SK-N-SH (cell line): ENCODE results near the gene STK4. TPM values are rescaled to one million over a fixed set of nuclear protein-coding genes. Genes with fewer than 3 reads are reported as not detected.
A peak's percentile ranks its signal among the peaks of the same experiment; 100 is the strongest.

Source experiments
- CTCF ChIA-PET: fragments of 300-600, 350-600 bp; formaldehyde crosslinking; extraction: SDS; loops from one replicate; lab custom pipeline; 2021; lab: Yijun Ruan, JAX
- POLR2A ChIA-PET: fragments of 350-600 bp; sonication (Branson Sonifier 250); formaldehyde crosslinking; extraction: SDS; loops from one replicate; lab custom pipeline; 2020; ENCODE audit warnings: antibody characterized with exemption, inconsistent platforms; lab: Yijun Ruan, JAX
- DNase-seq: peaks from one replicate; pipeline ENCODE4 v3.0.0; 2012
- H2AFZ ChIP-seq: fragments of 200-600 bp; sonication (generic); 2 replicates; pipeline ENCODE4 v1.8.1; 2016; ENCODE audit warnings: antibody characterized with exemption, mild to moderate bottlenecking, low read depth
- H3F3A ChIP-seq: fragments of 200-600 bp; sonication (generic); replicated peaks from 2 replicates; pipeline ENCODE3; 2016; ENCODE audit warnings: antibody characterized with exemption, mild to moderate bottlenecking; ENCODE audit not compliant: insufficient read depth
- H3K27ac ChIP-seq, 2 experiments: fragments of 200-500 bp in 1 of 2; fragments of 200-600 bp in 1 of 2; sonication (Bioruptor generic) in 1 of 2; sonication (generic), shearing (Covaris generic) in 1 of 2; 2 replicates each; pipeline versions ENCODE4 v1.5.1 to v1.6.1; 2014 to 2016; ENCODE audit warnings: low read depth in 2 of 2, inconsistent platforms in 1 of 2, low read length in 1 of 2, mild to moderate bottlenecking in 1 of 2, mixed read lengths in 1 of 2
- H3K27me3 ChIP-seq: fragments of 200-600 bp; sonication (generic), shearing (Covaris generic); 2 replicates; pipeline ENCODE4 v1.6.1; 2016; ENCODE audit warnings: mixed run types; ENCODE audit not compliant: insufficient read depth
- H3K36me3 ChIP-seq, 2 experiments: fragments of 200-500 bp in 1 of 2; fragments of 200-600 bp in 1 of 2; sonication (Bioruptor generic) in 1 of 2; sonication (generic) in 1 of 2; replicated peaks in 1 of 2; 2 replicates each; pipeline versions ENCODE3 to v1.5.1; 2014 to 2016; ENCODE audit warnings: low read length in 1 of 2, mild to moderate bottlenecking in 1 of 2; ENCODE audit not compliant: insufficient read depth in 2 of 2, control insufficient read depth in 1 of 2
- H3K4me1 ChIP-seq, 2 experiments: fragments of 200-500 bp in 1 of 2; fragments of 200-600 bp in 1 of 2; sonication (Bioruptor generic) in 1 of 2; sonication (generic), shearing (Covaris generic) in 1 of 2; 2 replicates each; pipeline versions ENCODE4 v1.5.1 to v1.6.1; 2014 to 2016; ENCODE audit warnings: low read depth in 1 of 2, low read length in 1 of 2, mixed run types in 1 of 2; ENCODE audit not compliant: insufficient read depth in 2 of 2, control insufficient read depth in 1 of 2
- H3K4me2 ChIP-seq: fragments of 200-600 bp; sonication (generic), shearing (Covaris generic); 2 replicates; pipeline ENCODE4 v1.6.1; 2017; ENCODE audit warnings: mixed run types
- H3K4me3 ChIP-seq, 2 experiments: fragments of 200-500 bp in 1 of 2; fragments of 200-600 bp in 1 of 2; sonication (Bioruptor generic) in 1 of 2; sonication (generic), shearing (Covaris generic) in 1 of 2; 2 replicates each; pipeline versions ENCODE4 v1.5.1 to v1.8.1; 2014 to 2016; ENCODE audit warnings: low read depth in 2 of 2, inconsistent platforms in 1 of 2, low read length in 1 of 2, mild to moderate bottlenecking in 1 of 2, mixed read lengths in 1 of 2, moderate library complexity in 1 of 2
- H3K79me2 ChIP-seq: fragments of 200-600 bp; sonication (generic); 2 replicates; pipeline ENCODE4 v1.8.1; 2017; ENCODE audit warnings: mild to moderate bottlenecking; ENCODE audit not compliant: insufficient read depth
- H3K9ac ChIP-seq: fragments of 200-600 bp; sonication (generic); 2 replicates; pipeline ENCODE4 v1.6.1; 2017; ENCODE audit warnings: mixed run types
- H3K9me2 ChIP-seq: fragments of 200-600 bp; sonication (generic); 2 replicates; pipeline ENCODE4 v1.6.1; 2017; ENCODE audit warnings: mixed run types
- H3K9me3 ChIP-seq: fragments of 200-600 bp; sonication (generic); 2 replicates; pipeline ENCODE4 v1.6.1; 2017; ENCODE audit warnings: mixed run types, mild to moderate bottlenecking, moderate library complexity
- H4K20me1 ChIP-seq: fragments of 200-600 bp; sonication (generic); 2 replicates; pipeline ENCODE4 v1.6.1; 2017; ENCODE audit warnings: mild to moderate bottlenecking, mixed run types; ENCODE audit not compliant: insufficient read depth
- CHD2 ChIP-seq: fragments of 150-350 bp; IDR thresholded peaks from 2 replicates; pipeline ENCODE4 v1.6.1; 2018; ENCODE audit warnings: low read length; ENCODE audit not compliant: partially characterized antibody
- CTCF ChIP-seq: fragments of 200-600 bp; sonication (generic); IDR thresholded peaks from 2 replicates; pipeline ENCODE4 v1.6.1; 2017; ENCODE audit warnings: antibody characterized with exemption, mild to moderate bottlenecking, moderate library complexity
- EP300 ChIP-seq, 2 experiments: IDR thresholded peaks; 2 replicates each; pipeline versions ENCODE4 v1.4.0 to v1.6.1; 2012; ENCODE audit warnings: borderline replicate concordance in 1 of 2, low read depth in 1 of 2, low read length in 1 of 2
- IRF3 ChIP-seq: fragments of 150-350 bp; IDR thresholded peaks from 2 replicates; pipeline ENCODE4 v1.6.1; 2016; ENCODE audit warnings: mild to moderate bottlenecking, low read depth, low read length
- JUND ChIP-seq: IDR thresholded peaks from 2 replicates; pipeline ENCODE4 v1.4.0; 2012
- MAX ChIP-seq: IDR thresholded peaks from 2 replicates; pipeline ENCODE4 v1.4.0; 2012; ENCODE audit warnings: low read depth
- MXI1 ChIP-seq: IDR thresholded peaks from 2 replicates; pipeline ENCODE4 v1.6.1; 2012; ENCODE audit warnings: mild to moderate bottlenecking, low read depth, low read length, improper control_type of control experiment
- POLR2AphosphoS5 ChIP-seq: IDR thresholded peaks from 2 replicates; pipeline ENCODE4 v1.6.1; 2012; ENCODE audit warnings: low read depth, low read length
- REST ChIP-seq: IDR thresholded peaks from 2 replicates; pipeline ENCODE4 v1.6.1; 2012; ENCODE audit warnings: mild to moderate bottlenecking, low read depth, low read length, moderate library complexity
- RXRA ChIP-seq: IDR thresholded peaks from 2 replicates; pipeline ENCODE4 v1.4.0; 2012; ENCODE audit warnings: low read depth, mild to moderate bottlenecking, borderline replicate concordance
- USF2 ChIP-seq: fragments of 150-350 bp; IDR thresholded peaks from 2 replicates; pipeline ENCODE4 v1.6.1; 2017; ENCODE audit warnings: antibody characterized with exemption, low read length, low read depth, borderline replicate concordance
- ZBTB33 ChIP-seq: IDR thresholded peaks from 2 replicates; pipeline ENCODE4 v1.4.0; 2012; ENCODE audit warnings: low read depth, borderline replicate concordance
- WGBS: methylation state at CpG from one replicate; pipeline ENCODE4 v1.1.6; 2017; ENCODE audit warnings: low lambda C conversion rate; 5-methylcytosine and 5-hydroxymethylcytosine counted together
- polyA plus RNA-seq, 3 experiments: library from polyadenylated mRNA; depleted of rRNA; stranded (reverse); fragments of >200 nt; gene quantifications; 2 replicates each; pipeline ENCODE4 v1.2.3, GENCODE V29; 2012

STK4 gene
- polyA plus RNA-seq, 1 of the 3 experiments (the other 2 are of a cell fraction): 11.4 TPM

- Histone ChIP-seq H3K4me1 (peaks cover 18 to 24% of the 10 kb centered on the region in 2 experiments), H2AFZ (no peak overlapping the region), H3K27ac (no peak overlapping the region), H3K27me3 (no peaks in the 10 kb centered on the region), H3K9me3 (no peaks in the 10 kb centered on the region), H3K9ac (no peak overlapping the region), H3F3A (peaks cover 23% of the 10 kb centered on the region), H3K36me3 (peaks cover 30 to 34% of the 10 kb centered on the region in 2 experiments), H3K4me2 (peak overlapping the region; percentile 96), H3K79me2 (peaks cover 51% of the 10 kb centered on the region), H4K20me1 (peaks cover 16% of the 10 kb centered on the region), H3K4me3 (peak overlapping the region in 1 of 2 experiments; percentile 82; a peak in 1 of 4 replicates), H3K9me2 (no peaks in the 10 kb centered on the region)
- no peak for TF ChIP-seq MAX
- no peak for TF ChIP-seq RXRA
- TF ChIP-seq IRF3: no peak
- no peak for TF ChIP-seq EP300 (IDR thresholded peaks at IDR 0.05; ENCODE audit: borderline replicate concordance in 1 of 2, low read depth in 1 of 2, low read length in 1 of 2)
- TF ChIP-seq MXI1: no peak
- no peak for TF ChIP-seq USF2
- TF ChIP-seq REST: no peak
- no peak for TF ChIP-seq CHD2
- no peak for TF ChIP-seq POLR2AphosphoS5
- no peak for TF ChIP-seq CTCF
- no peak for TF ChIP-seq JUND
- no peak for TF ChIP-seq ZBTB33
- DNase-seq: no peak
- WGBS: 96% methylated on average over 8 of the region's 8 CpGs
- ChIA-PET CTCF (interaction anchor here (1.5 to 2.8 kb wide), 2 partner anchors 9 to 16 kb away, joined by 4 to 8 read pairs; no protein-coding TSS in a partner anchor), POLR2A (no interaction called here)
Observed at GRCh38 chr20:44958276-44958675, 8.0 kb upstream of the STK4 start.
